Measurements from ENCODE around the gene NCKIPSD.
A peak's percentile ranks its signal among the peaks of the same experiment; 100 is the strongest.

NCKIPSD gene

DNA sequence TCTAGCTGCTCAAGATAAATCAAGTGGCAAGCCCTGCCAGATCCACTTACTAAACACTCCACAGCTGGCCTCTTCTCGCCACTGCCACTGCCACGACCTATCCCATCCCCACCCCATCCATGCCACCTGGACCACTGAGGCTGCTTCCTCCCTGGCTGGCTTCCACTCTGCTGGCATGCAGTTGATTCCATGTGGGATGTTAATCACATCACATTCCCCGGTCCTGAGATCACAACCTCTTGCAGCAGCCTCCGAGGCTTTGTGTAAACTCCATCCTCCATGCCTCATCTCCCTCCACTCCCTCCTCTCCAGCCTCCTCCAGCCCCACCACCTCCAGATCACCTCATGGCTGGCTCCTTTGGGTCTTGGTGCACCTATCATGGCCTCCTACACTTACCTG is 7.7 kb downstream of the NCKIPSD start:
- DNase-seq, result no peak

DNA sequence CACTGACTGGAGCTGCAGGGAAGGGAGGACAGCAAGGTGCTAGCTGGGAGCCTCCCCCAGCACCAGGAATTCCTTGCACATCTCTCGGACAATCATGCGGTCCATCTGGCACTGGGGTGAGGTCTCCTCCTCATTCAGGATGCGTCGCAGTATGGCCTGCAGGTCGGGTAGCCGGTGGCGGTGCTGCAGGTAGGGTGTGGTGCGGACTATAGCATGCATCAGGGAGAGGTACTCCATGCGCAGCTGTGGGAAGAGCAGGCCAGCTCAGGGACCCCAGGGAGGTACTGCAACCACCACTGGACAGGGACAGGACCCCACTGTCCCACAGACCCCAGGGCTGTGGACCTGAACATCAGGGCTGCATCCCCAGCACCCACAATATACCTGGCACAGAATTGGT is 11.2 kb downstream of the NCKIPSD start:
- DNase-seq, result no peak

DNA sequence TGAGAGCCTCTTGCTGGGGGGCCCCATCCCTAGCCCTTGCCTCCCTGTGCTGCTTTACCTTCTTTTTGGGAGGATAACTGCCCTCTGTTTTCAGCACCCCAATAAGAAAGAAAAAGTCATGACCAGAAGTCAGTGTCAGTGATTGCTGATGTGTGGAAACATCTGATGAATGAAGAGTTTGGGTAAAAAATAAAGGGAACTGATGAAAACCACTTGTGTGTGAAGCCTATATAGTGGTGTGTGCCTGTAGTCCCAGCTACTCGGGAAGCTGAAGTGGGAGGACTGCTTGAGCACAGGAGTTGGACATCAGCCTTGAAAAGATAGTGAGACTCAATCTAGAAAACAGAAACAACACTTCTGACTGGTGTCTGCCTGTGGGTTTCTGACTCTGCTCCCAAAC is 13.2 kb downstream of the NCKIPSD start:
- DNase-seq, result no peak

DNA sequence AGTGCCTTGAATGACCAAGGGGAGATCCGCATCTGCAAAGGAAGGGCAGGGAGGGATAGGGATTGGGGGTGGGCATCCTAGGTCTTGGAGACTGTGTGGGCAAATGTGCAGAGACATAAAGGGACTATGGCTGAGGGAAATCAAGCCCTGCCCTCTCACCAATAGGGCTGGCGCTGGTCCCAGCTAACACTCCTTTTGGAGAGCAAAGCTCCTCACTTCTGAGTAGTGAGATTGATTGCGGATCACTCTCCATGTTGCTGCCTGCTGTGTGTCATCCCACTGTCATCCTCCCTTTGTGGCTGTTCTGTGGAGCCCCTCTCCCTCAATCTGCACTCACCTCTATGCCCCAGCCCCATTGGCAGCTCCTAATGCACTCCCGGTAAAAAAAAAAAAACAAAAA is 20.8 kb downstream of the NCKIPSD start:
- DNase-seq, result no peak

DNA sequence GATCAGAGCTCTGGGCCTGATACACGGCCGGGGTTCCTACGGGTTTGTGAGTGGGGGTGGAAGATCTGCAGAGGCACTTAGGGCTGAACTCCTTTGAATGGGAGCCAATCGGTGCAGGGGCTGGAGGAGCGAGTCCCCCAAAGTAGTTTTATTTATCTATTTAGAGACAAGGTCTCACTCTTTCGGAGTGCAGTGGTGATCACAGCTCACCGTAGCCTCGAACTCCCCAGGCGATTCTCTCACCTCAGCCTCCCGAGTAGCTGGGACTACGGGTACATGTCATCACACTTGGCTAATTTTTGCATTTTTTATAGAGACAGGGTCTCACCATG is 21.4 kb downstream of the NCKIPSD start:
- DNase-seq, result no peak

DNA sequence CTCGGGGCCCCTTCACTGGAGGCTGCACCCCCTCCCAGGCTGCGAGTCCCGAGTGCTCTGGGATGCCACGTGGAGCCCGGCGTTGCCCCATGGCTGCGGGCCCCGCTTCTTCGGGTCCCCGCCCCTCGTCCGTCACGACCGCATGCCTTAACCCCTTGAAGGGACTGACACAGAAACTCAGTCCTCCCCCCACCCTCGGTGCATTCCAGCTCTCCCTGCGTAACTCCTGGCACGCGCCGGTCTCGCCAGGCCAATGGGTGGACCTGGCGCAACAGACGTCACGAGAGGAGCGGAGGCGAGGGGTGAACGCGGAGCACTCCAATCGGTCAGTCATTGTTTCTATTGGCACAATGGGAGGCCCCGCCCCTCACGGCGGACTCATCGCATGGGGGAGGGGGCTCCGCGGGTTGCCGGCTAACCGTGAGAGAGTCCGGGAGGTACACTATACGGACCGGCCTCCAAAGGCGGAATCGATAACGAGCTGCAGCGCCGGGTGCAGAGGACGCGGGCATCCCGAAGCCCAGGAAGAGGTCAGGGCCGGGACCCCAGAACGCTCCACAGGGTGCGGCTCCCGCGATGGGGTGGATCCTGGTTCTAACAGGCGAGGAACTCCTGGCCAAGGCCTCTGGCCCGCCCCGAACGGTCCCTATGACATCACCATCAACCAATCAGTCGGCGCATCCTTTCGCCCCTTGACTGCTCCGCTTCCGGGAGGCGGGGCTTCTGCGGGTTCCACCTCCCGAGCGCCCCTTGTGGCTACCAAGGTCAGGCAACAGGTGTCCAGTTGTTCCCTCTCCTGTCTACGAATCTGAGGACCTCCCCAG is 22.0 kb downstream of the NCKIPSD start:
- DNase-seq, result peak; percentile 89

DNA sequence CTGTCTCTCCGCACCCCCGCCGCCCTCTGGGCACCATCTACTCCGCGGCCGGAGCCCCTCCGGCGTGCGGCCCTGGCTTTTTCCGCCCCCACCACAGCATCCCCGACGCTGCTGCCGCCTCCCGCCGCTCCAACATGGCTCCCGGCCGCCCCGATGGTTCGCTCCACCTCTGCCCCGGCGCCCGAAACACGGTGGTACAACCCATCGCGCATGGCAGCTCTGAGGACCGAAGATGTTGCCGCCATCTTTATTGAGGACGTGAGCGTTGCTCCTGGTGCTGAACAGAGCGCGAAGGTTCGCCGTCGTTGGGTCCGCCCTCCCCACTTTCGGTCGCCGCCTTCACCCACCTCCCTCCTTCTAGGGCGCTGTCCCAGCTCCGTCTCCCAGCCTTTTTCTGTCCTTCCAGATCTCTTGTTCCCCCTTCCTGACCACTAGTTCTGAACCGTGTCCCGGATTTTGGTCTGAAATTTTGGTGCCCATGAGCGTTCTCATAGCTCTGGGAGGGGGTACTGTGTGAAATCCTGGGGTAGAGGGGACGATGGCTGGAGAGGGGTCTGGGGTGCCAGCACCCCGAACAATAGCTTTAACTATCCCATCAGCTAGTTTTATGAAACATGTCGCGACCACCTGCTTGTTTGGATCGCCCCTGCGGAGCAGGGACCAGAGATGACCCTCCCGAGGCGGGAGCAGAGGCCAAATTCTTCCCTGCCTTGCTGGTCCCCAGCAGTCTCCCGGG is 22.8 kb downstream of the NCKIPSD start, which contains the start of gene CELSR3:
TSS of gene CELSR3 (minus strand) at position 134 of the 736 bp plus-strand sequence. CDS start 252 bp downstream, outside the sequence.
- DNase-seq, result peak; percentile 77

DNA sequence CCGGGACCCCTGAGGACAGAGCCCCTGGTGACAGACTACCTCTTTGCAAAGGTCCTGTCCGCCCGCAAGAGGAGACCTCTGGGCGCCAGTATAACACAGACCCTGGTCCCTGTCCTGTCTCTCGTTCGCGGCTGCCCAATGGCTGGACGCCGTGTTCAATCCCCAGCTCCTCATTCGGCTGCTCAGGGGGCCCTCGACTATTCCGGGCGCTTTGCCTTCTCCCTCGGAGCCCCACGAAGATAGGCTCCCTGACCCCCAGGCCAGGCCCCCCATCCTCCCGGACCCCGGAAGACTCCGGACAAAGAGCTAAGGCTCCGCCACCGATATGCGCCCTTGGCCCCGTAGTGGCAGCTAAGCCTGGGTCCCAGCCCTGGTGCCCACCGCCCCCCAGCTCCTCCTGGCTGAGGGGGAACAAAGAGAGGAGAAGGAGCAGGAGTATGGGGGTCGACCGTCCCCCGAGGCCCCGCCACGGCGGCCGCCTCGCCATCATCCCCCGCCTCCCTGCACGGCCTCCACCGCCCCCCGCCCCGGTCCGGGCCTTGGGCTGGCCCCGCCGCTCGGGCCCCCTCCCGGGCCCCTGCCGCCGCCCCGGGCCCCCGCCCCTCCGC is 23.5 kb downstream of the NCKIPSD start:
- no peak for DNase-seq

DNA sequence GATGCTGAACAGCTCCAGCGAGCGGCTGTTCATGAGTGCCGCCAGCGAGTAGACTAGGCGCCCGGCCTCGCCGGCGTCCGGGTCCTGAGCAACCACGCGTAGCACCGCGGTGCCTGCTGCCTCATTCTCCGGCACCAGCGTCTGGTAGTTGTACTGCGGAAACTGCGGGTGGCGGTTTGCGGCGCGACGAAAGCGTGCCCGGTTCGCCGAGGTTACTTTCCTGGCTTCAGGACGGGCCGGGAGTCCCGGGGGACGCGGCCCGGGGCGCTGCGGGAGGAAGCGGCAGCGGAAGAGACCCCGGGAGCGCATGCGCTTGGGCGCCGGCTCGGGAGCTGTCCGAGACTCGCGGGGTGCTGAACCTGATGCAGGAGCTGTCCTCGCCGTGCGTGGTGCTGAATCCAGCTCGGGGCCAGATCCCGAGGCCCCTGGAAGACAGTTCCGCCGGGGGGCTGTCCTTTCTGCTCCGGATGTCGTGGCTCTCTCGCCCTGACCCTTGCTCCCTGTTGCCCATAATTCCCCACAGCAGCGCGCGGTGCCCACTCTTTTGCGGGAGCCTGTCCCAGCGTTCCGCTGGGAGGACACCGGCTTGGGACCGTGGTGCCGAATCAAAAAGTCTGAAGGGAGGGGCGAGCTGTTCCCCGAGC is 24.1 kb downstream of the NCKIPSD start:
- peak; percentile 89 for DNase-seq

DNA sequence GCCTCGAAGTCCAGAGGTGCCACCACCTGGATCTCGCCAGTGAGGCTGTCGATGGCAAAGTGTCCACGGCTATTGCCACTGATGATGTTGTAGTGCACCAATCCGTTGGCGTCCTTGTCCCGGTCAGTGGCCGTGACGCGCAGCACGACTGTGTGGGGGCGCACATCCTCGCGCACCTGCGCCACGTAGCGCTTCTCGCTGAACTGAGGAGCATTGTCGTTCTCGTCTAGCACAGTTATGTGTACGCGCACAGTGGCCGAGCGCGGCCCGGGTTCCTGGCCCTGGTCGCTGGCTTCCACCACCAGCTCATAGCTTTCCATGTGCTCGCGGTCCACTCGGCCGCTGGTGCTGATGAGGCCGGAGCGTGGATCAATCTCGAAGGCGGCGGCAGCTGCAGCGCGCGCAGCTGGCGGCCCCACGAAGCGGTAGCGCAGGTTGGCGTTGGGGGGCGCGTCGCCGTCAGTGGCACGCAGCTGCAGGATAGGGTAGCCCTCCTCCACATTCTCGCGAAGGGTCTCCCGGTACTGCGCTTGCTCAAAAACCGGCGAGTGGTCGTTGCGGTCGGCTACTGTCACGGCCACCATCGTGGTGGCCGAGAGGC is 24.8 kb downstream of the NCKIPSD start:
- no peak for DNase-seq

DNA sequence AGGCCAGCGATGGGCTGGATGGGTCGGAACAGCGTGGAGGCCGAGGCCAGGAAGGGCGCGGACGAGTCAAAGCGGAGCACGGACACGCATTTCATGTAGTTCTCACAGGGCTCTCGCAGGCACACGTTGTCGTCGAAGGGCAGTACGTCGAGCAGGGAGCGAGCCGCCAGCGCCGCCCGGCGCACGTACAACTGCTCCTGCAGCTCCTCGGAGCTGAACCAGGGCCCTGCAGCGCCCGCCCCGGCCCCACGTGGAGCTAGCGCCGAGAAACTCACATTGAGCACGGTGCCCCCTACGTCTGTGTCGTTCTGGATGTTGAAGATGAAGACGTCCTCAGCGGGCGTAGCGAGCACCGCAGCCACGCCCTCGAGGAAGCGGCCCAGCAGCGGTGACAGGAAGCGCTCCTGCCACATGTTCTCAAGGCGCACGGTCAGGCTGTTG is 28.9 kb downstream of the NCKIPSD start:
- DNase-seq, result no peak

DNA sequence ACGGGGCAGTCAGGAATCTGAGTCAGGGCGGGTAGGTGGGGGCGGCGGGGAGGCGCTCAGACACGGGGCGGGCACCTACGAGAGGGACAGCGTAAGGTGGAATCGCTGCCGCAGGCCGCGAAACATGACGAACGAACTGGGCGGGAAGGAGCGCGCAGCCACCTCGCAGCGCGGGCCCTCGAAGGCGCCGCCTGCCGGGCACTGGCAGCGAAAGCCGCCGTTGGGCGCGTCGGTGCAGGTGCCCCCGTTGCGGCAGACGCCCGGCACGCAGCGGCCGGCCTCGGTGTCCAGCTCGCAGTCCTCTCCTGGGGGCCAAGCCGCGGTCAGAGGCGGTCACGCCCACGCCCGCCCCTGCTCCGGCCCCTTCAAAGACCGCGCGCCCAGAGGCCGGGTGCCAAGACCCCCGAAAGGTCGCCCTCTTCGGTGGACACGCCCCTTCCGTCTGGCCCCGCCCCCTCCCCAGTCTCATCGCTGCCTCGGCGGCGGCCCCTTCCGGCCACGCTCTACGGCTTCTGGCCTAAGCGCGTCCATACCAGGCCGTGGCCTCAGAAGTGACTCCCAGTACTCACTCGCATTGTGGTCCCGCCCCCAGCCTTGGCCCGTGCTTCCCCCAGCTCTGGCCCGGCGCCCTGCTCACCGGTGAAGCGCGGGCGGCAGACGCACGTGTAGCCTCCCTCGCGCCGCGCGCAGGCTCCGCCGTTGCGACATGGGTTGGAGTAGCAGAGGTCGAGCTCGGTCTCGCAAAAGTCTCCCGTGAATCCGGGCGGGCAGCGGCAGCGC is 29.5 kb downstream of the NCKIPSD start:
- DNase-seq, result peak; percentile 85

DNA sequence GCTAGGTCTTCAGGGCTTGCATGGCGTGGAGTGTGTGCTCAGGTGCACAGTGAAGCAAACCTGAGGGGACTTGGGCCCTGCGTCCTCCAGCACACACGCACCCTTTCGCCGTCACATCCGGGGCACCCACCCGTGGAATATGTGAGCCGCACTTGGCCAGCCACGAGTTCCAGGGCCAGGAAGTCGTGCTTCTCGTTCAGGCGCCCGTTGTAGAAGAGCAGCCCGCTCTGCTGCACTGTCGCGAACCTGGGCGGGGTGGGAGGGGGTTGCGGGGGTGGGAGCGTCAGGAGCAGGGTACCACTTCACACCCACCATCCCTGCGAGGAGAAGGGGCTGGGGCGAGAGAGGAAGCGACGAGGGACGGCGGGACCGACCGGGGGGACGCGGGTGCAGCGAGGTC is 30.1 kb downstream of the NCKIPSD start:
- no peak for DNase-seq

DNA sequence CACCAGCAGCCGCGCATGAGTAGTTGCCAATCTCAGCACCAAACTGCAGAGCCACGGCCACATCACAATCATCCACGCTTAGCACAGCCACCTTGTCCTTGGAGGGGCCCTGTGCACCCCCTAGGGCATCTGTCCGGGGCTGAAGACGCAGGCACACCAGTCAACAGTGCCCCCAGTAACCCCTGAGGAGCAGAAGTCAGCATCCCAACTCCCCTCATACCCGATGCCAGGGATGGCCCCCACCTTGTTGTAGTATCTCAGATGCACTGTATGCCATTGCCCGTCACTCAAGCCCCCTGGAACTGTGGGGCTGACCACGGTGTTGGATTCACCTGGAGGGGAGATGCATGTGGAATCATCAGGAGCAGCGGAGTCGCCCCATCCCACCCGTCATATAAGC is 30.7 kb downstream of the NCKIPSD start:
- no peak for DNase-seq

DNA sequence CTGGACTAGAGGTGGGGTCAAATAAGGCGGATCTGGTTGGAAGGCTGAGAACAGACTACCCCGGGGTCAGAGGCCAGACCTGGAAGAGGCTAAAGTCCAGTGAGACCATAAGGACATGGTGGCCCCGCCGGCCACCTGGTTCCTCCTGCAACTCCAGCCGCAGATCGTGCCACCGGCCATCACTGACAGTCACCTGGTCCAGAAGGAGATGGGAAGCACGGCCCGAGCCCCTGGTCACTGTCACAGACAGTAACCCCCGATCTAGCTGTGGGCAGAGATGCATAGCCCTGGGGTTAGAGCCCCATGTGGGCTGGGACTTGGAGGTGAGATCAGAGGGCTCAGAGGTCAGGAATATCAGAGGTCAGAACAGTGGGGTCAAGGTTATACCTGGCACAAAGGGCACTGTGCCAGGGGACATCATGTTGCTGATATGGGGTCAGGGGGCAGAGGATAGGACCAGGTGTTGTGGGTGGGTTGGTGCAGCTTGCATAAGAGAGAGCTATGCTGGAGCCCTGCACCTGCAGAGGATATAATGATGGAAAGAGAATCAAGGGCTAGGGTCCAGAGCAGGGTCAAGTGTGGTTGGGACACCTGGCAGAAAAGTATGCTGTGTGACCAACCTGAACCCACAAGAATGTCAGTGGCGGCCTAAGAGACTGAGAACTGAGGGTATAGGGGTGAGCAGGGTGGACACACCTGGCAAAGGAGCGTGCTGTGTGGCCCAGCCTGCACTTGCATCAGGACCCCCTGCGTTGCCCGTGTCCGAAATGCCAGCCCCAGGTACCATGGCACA is 32.6 kb downstream of the NCKIPSD start:
- DNase-seq, result no peak

DNA sequence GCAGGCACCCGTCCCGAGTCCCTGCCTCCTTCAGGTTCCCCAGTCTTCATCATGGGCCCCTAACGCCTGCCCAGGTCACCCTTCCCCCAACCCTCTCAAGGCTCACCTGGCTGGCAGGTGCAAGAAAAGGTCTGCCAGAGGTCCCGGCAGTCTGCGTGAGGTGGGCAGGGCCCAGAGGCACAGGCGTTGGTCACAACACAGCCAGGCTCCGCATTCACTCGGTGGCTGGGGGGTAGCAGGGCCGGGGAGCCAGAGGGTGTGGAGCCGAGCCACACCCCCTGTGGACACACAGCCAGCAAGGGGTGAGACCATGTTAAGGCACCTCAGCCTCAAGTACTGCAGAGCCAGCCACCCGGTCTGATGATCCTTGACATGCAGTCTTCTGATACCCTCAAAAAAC is 33.9 kb downstream of the NCKIPSD start:
- no peak for DNase-seq

DNA sequence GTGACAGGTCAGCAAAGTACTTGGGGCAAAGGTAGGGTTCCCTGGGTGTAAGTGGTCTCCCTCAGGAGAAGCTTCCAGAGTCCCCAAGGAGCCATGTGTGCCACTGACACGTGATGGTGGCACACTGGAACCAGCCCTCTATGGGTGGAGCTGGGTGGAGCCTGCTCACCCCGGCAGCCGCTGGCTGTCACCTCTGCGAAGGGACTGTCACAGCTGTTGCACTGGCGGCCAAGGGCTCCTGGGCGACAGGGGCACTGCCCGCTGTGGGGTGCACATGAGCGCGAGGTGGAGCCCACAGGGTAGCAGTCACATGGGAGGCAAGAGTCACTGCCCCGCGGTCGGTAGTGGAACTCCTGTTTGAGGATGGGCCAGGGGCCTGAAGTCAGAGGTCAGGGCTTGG is 35.0 kb downstream of the NCKIPSD start:
- DNase-seq, result no peak

DNA sequence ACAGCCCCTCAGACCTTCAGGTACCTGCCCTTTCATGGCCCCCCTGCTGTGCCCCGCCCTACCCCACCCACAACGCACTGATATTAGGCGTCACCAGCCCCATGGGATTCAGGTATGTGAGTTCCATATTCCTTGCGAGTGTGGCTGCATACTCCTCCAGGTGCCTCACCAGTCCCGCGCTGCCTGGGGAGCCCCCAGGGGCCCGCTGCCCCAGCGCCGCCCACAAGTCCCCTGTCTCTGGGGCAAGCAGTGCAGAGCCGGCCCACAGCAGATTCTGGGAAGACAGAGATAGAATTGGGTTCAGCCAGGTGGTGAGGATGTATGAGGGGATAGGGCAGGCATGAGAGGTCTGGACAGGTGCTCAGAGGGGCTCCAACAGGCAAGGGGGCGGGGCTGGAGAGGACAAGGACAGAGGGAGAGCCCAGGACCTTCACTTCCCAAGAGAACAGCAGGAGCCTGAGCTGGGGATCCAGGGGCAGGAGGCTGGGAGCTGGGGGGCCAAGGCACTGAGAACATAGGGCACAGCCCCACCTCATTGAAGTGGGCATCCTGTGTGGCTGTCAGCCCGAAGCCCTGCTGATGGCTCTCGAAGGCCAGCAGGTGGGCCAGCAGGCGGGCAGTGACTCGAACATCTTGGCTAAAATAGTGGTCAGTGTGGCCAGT is 37.4 kb downstream of the NCKIPSD start:
- no peak for DNase-seq

DNA sequence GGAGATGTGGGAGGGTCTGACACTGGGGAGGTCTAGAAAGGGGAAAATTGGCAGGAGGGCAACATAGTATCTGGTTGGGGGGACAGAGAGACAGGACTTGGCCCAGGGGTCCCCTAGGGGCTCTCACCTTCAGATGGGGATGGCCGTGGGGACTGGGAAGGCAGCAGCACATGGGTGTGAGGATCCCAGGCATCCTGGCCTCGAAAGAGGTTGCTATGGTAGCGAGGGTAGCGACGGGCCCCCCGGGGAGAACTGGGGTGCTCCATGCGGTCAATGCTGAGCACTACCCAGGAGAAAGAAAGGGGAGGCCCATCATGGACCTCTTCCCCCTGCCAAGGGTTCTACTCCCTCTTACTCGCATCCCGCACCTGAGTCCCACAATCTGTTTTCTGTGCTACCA is 38.0 kb downstream of the NCKIPSD start:
- no peak for DNase-seq

DNA sequence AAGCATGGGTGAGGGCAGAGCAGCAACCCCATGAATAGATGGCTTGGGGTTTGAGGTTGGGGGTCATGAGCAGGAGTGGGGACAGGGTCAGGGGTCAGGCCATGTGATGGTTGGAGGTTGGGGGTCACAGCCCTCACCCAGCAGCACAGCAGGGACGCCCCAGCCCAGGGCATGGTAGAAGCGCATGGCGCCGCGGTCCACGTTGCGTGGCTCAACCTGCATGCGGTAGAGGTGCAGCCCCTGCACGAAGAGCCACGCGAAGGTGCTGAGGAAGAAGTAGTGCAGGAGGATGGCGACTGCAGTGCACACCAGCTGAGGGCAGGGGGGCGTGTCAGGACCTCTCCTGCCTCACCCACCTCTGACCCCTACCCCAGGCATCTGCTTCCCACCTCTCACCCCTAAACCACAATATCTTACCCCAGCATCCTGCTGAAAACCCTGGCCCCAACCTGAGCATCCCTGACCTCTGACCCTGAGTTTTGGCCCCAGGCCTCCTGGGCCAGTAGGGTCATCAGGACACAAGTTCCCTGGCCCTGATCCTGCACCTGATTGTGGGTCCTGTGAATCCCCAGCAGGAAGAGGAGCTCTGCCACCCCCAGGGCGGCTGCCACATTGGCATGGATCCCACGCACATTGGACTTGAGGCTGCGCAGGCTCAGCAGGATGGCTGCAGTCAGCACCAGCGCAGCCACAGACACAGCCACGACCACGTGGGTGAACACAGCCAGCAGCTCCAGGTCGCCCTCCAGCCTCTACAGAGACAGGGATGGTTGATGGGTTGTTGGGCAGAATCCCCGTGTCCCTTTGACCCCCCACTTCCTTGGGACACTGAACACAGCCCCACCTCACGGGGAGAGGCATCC is 40.6 kb downstream of the NCKIPSD start:
- no peak for DNase-seq

Measured in right forelimb (tissue), 1 donor.